GM23338 (cell line): Measurements from ENCODE around the gene MTA3. TPM values are rescaled to one million over a fixed set of nuclear protein-coding genes. Genes with fewer than 3 reads are reported as not detected.

Experiments
- ATAC-seq: fragments of 200-7000 bp; cut with Tn5 transposase; 3 replicates; pipeline ENCODE4 v1.9.1; 2020
- DNase-seq: peaks from one replicate; pipeline ENCODE4 v3.0.0-alpha.2; 2015; ENCODE audit warnings: low spot score
- H2AFZ ChIP-seq: fragments of 200-600 bp; sonication (generic); 2 replicates; pipeline ENCODE4 v1.8.0; 2016; ENCODE audit warnings: antibody characterized with exemption, mild to moderate bottlenecking, moderate library complexity
- H3F3A ChIP-seq: fragments of 200-600 bp; sonication (generic); replicated peaks from 2 replicates; pipeline ENCODE4 v1.8.0; 2017; ENCODE audit warnings: antibody characterized with exemption, mixed run types, low read depth
- H3K27ac ChIP-seq: fragments of 200-600 bp; sonication (generic); 2 replicates; pipeline ENCODE4 v1.6.1; 2016; ENCODE audit warnings: low read depth
- H3K27me3 ChIP-seq: fragments of 200-600 bp; sonication (generic); 2 replicates; pipeline ENCODE4 v1.8.0; 2016; ENCODE audit warnings: mild to moderate bottlenecking, mixed run types, moderate library complexity; ENCODE audit not compliant: insufficient read depth
- H3K36me3 ChIP-seq: fragments of 200-600 bp; sonication (generic); 2 replicates; pipeline ENCODE4 v1.8.0; 2016; ENCODE audit warnings: mild to moderate bottlenecking; ENCODE audit not compliant: insufficient read depth
- H3K4me1 ChIP-seq: fragments of 200-600 bp; sonication (generic); 2 replicates; pipeline ENCODE4 v1.8.0; 2016; ENCODE audit warnings: mild to moderate bottlenecking, moderate library complexity; ENCODE audit not compliant: insufficient read depth
- H3K4me2 ChIP-seq: fragments of 200-600 bp; sonication (generic); 2 replicates; pipeline ENCODE4 v1.7.1; 2017; ENCODE audit warnings: mixed run types
- H3K4me3 ChIP-seq: fragments of 200-600 bp; sonication (generic); 2 replicates; pipeline ENCODE4 v1.6.1; 2016; ENCODE audit warnings: mixed run types
- H3K79me2 ChIP-seq: fragments of 200-600 bp; sonication (generic); replicated peaks from 2 replicates; pipeline ENCODE4 v1.8.0; 2017; ENCODE audit warnings: mild to moderate bottlenecking; ENCODE audit not compliant: insufficient read depth
- H3K9me2 ChIP-seq: fragments of 200-600 bp; sonication (generic); 2 replicates; pipeline ENCODE4 v1.8.0; 2017; ENCODE audit not compliant: insufficient read depth
- H4K20me1 ChIP-seq: fragments of 200-600 bp; sonication (generic); replicated peaks from 2 replicates; pipeline ENCODE4 v1.8.0; 2017; ENCODE audit warnings: mild to moderate bottlenecking; ENCODE audit not compliant: insufficient read depth
- H3K27ac Mint-ChIP-seq: 2 replicates; pipeline ENCODE4 v1.8.0; 2020; ENCODE audit warnings: inconsistent platforms, mild to moderate bottlenecking, moderate library complexity, mixed read lengths
- H3K27me3 Mint-ChIP-seq: 3 replicates; pipeline ENCODE4 v1.8.0; 2022; ENCODE audit warnings: low read depth, mild to moderate bottlenecking, moderate library complexity, mixed read lengths, inconsistent platforms; ENCODE audit not compliant: insufficient read depth, poor library complexity
- H3K36me3 Mint-ChIP-seq: 3 replicates; pipeline ENCODE4 v1.8.0; 2021; ENCODE audit warnings: low read depth, mild to moderate bottlenecking, inconsistent platforms, moderate library complexity, mixed read lengths
- H3K4me1 Mint-ChIP-seq: 3 replicates; pipeline ENCODE4 v1.8.0; 2020; ENCODE audit warnings: mild to moderate bottlenecking, inconsistent platforms, mixed read lengths
- H3K4me3 Mint-ChIP-seq: 3 replicates; pipeline ENCODE4 v1.8.0; 2021; ENCODE audit warnings: moderate library complexity, mild to moderate bottlenecking, inconsistent platforms, mixed read lengths
- H3K9me3 Mint-ChIP-seq: 3 replicates; pipeline ENCODE4 v1.8.0; 2020; ENCODE audit warnings: moderate library complexity, mild to moderate bottlenecking, inconsistent platforms, mixed read lengths
- EZH2 ChIP-seq: fragments of 200-600 bp; sonication (generic); IDR thresholded peaks from one replicate; pipeline ENCODE4 v1.8.0; 2017; ENCODE audit warnings: antibody characterized with exemption, mild to moderate bottlenecking, low read depth; ENCODE audit not compliant: unreplicated experiment
- JUNB ChIP-seq: IDR thresholded peaks from one replicate; pipeline ENCODE4 v1.6.1; 2016; ENCODE audit warnings: antibody characterized with exemption; ENCODE audit not compliant: unreplicated experiment
- NANOG ChIP-seq: IDR thresholded peaks from 2 replicates; pipeline ENCODE4 v1.6.1; 2016; ENCODE audit warnings: antibody characterized with exemption, borderline replicate concordance
- polyA plus RNA-seq: library from polyadenylated mRNA; unstranded; fragments of >200 nt; fragmentation: Nextera tagmentation; extraction: Ambion mirVana; gene quantifications from 2 replicates; pipeline ENCODE4 v1.2.1, GENCODE V29; 2016
- total RNA-seq: library from RNA; depleted of rRNA; stranded (reverse); fragments of >200 nt; shearing (Covaris generic); gene quantifications from 2 replicates; pipeline ENCODE4 v1.2.3, GENCODE V29; 2014
- TF ChIP-seq, protein P1 (sequence below): IDR thresholded peaks from one replicate; pipeline ENCODE4 v1.6.1; 2018; ENCODE audit warnings: antibody characterized with exemption; ENCODE audit not compliant: unreplicated experiment
- TF ChIP-seq, protein P2 (sequence below): IDR thresholded peaks from 2 replicates; pipeline ENCODE4 v1.6.1; 2016; ENCODE audit warnings: antibody characterized with exemption
- TF ChIP-seq, protein P3 (sequence below), 2 experiments: fragments of 200-600 bp in 1 of 2; sonication (generic) in 1 of 2; conservative IDR thresholded peaks; 2 replicates each; pipeline versions ENCODE4 v1.5.1 to v1.6.1; 2016 to 2017; ENCODE audit warnings: antibody characterized with exemption in 2 of 2, low read depth in 2 of 2, mild to moderate bottlenecking in 2 of 2, moderate library complexity in 1 of 2

Gene MTA3
- total and polyA plus RNA-seq, 2 experiments from 2014 or later: 162 to 208 TPM

DNA sequence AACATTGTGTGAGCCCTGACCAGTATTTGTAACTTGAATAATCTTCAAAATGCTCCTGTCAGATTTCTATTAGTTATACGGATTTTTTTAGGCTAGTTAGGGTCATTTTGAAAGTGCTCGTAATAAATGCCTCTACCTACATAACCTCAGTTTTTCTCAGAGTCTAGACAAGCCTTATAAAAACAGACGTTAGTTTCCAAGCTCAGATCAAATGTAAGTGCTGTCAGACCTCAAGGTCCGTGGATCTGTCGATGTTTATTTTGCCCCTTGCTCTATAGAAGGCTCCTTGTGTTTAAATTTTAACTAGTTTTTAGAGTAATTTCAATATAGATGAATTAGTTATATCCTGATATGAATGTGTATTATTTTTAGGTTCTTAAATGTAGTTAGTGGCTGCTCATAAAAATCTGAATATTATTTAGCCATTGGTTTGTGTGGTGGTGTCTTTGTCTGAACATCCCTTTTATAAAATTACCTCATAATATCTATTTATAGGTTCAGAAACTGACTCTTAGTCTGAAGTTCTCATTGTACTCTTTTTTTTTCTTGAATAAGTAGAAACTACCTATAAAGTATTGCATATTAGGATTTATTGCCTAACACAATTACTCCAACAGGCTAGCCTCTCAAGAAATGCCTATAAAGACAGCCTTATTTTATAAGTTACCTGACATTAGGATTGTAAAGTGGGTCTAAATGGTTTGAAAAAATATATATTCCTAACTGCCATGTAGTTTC, 71.1 kb downstream of the MTA3 start (continued):
- TF ChIP-seq, protein P1, sequence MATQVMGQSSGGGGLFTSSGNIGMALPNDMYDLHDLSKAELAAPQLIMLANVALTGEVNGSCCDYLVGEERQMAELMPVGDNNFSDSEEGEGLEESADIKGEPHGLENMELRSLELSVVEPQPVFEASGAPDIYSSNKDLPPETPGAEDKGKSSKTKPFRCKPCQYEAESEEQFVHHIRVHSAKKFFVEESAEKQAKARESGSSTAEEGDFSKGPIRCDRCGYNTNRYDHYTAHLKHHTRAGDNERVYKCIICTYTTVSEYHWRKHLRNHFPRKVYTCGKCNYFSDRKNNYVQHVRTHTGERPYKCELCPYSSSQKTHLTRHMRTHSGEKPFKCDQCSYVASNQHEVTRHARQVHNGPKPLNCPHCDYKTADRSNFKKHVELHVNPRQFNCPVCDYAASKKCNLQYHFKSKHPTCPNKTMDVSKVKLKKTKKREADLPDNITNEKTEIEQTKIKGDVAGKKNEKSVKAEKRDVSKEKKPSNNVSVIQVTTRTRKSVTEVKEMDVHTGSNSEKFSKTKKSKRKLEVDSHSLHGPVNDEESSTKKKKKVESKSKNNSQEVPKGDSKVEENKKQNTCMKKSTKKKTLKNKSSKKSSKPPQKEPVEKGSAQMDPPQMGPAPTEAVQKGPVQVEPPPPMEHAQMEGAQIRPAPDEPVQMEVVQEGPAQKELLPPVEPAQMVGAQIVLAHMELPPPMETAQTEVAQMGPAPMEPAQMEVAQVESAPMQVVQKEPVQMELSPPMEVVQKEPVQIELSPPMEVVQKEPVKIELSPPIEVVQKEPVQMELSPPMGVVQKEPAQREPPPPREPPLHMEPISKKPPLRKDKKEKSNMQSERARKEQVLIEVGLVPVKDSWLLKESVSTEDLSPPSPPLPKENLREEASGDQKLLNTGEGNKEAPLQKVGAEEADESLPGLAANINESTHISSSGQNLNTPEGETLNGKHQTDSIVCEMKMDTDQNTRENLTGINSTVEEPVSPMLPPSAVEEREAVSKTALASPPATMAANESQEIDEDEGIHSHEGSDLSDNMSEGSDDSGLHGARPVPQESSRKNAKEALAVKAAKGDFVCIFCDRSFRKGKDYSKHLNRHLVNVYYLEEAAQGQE: no peak
- TF ChIP-seq, protein P2, sequence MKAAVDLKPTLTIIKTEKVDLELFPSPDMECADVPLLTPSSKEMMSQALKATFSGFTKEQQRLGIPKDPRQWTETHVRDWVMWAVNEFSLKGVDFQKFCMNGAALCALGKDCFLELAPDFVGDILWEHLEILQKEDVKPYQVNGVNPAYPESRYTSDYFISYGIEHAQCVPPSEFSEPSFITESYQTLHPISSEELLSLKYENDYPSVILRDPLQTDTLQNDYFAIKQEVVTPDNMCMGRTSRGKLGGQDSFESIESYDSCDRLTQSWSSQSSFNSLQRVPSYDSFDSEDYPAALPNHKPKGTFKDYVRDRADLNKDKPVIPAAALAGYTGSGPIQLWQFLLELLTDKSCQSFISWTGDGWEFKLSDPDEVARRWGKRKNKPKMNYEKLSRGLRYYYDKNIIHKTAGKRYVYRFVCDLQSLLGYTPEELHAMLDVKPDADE: no peak
- no peak for TF ChIP-seq EZH2

DNA sequence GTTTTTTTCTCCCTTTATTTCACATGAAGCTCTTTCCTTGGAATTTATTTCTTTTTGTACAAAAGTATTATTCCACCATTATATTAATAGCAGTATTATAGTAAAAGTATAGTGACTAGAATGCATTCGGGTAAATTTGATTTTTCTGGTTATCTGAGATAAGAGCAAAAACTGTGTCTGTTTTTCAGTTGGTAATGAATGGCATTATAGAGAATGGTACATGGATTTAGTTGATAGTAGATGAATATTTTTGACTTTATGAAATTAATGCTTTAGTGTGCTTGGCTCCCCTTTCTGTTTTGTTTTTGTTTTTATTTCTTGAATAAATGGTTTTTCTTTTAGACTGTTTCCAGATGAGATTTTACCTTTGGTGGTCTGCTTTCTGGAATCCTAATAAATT, 71.8 kb downstream of the MTA3 start:
- H3K27ac Mint-ChIP-seq: no peak overlapping the region
- TF ChIP-seq, protein P1: no peak
- TF ChIP-seq, protein P2: no peak
- TF ChIP-seq, protein P3, sequence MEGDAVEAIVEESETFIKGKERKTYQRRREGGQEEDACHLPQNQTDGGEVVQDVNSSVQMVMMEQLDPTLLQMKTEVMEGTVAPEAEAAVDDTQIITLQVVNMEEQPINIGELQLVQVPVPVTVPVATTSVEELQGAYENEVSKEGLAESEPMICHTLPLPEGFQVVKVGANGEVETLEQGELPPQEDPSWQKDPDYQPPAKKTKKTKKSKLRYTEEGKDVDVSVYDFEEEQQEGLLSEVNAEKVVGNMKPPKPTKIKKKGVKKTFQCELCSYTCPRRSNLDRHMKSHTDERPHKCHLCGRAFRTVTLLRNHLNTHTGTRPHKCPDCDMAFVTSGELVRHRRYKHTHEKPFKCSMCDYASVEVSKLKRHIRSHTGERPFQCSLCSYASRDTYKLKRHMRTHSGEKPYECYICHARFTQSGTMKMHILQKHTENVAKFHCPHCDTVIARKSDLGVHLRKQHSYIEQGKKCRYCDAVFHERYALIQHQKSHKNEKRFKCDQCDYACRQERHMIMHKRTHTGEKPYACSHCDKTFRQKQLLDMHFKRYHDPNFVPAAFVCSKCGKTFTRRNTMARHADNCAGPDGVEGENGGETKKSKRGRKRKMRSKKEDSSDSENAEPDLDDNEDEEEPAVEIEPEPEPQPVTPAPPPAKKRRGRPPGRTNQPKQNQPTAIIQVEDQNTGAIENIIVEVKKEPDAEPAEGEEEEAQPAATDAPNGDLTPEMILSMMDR (conservative IDR thresholded peaks at IDR 0.05; ENCODE audit: low read depth in 2 of 2): no peak
- no peak for TF ChIP-seq NANOG
- TF ChIP-seq JUNB: no peak

More for the DNA sequence above, 71.8 kb downstream of the MTA3 start:
- Histone ChIP-seq H3K79me2 (peaks cover 69% of the 10 kb centered on the region), H3K4me2 (no peak overlapping the region), H3K4me3 (no peak overlapping the region), H3K9me2 (no peaks in the 10 kb centered on the region), H3K27me3 (no peaks in the 10 kb centered on the region), H3K27ac (no peak overlapping the region), H3K36me3 (peaks cover 11% of the 10 kb centered on the region; the same call in 1 of the 2 replicates), H2AFZ (no peak overlapping the region), H3F3A (peaks cover 14% of the 10 kb centered on the region; the same call in 1 of the 2 replicates), H3K4me1 (peaks cover 21% of the 10 kb centered on the region), H4K20me1 (peaks cover 5% of the 10 kb centered on the region)
- DNase-seq (no peak), ATAC-seq (no peak)
- Mint-ChIP-seq H3K4me1 (peaks cover 15% of the 10 kb centered on the region), H3K9me3 (no peaks in the 10 kb centered on the region), H3K36me3 (peaks cover 42% of the 10 kb centered on the region), H3K4me3 (no peak overlapping the region), H3K27me3 (peaks cover 8% of the 10 kb centered on the region)
